GM12878 (cell line): ENCODE results near the gene ITCH. TPM values are rescaled to one million over a fixed set of nuclear protein-coding genes. Genes with fewer than 3 reads are reported as not detected.

Experiments used
- ATAC-seq: fragments of 200-7000 bp; cut with Tn5 transposase; 3 replicates; pipeline ENCODE4 v1.9.1; 2020; ENCODE audit warnings: mild to moderate bottlenecking, moderate library complexity
- BruUV-seq: library from RNA; stranded (reverse); fragments of 400-500 nt; replicated peaks from 2 replicates; lab custom pipeline; 2021; lab: Mats Ljungman, UMichigan
- CTCF ChIA-PET: fragments of 300-600 bp; sonication (Branson Sonifier 250); formaldehyde crosslinking; extraction: SDS; loops from one replicate; lab custom pipeline; 2021; ENCODE audit warnings: inconsistent platforms; lab: Yijun Ruan, JAX
- POLR2A ChIA-PET: fragments of 350-600 bp; formaldehyde crosslinking; extraction: SDS; loops from one replicate; lab custom pipeline; 2021; ENCODE audit warnings: inconsistent platforms; lab: Charles Lee
- RAD21 ChIA-PET: fragments of 300-600 bp; sonication (Branson Sonifier 250); formaldehyde crosslinking; loops from one replicate; lab custom pipeline; 2023; ENCODE audit warnings: antibody characterized with exemption; ENCODE audit not compliant: unreplicated experiment; lab: Charles Lee
- SMC1A ChIA-PET: fragments of 300-600 bp; sonication (Branson Sonifier 250); formaldehyde crosslinking; loops from one replicate; lab custom pipeline; 2023; ENCODE audit not compliant: unreplicated experiment, uncharacterized antibody; lab: Charles Lee
- DNase-seq: peaks from one replicate; pipeline ENCODE4 v3.0.0-alpha.2; 2011; ENCODE audit warnings: low read depth, low spot score
- FAIRE-seq: peaks from 3 replicates; lab custom pipeline; 2011; peaks lifted over from hg19 to GRCh38; lab: Jason Lieb, UNC
- H2AFZ ChIP-seq: 2 replicates; pipeline ENCODE4 v1.6.0; 2011; ENCODE audit warnings: low read depth, low read length, control low read depth; ENCODE audit not compliant: control insufficient read depth
- H3K27ac ChIP-seq: 2 replicates; pipeline ENCODE4 v1.5.1; 2011; ENCODE audit warnings: control low read depth; ENCODE audit not compliant: control insufficient read depth, insufficient read depth
- H3K27me3 ChIP-seq, 2 experiments: replicated peaks in 1 of 2; 2 replicates each; pipeline versions ENCODE4 v1.6.0 to v1.6.1; 2011; ENCODE audit warnings: low read length in 1 of 2; ENCODE audit not compliant: control insufficient read depth in 2 of 2, insufficient read depth in 2 of 2
- H3K36me3 ChIP-seq, 2 experiments: 2 replicates each; pipeline ENCODE4 v1.5.1; 2011; ENCODE audit warnings: low read length in 1 of 2; ENCODE audit not compliant: control insufficient read depth in 2 of 2, insufficient read depth in 2 of 2
- H3K4me1 ChIP-seq: 2 replicates; pipeline ENCODE4 v1.6.1; 2011; ENCODE audit warnings: mild to moderate bottlenecking, low read length, moderate library complexity, mixed read lengths; ENCODE audit not compliant: control insufficient read depth, insufficient read depth
- H3K4me2 ChIP-seq: 2 replicates; pipeline ENCODE4 v1.6.0; 2011; ENCODE audit warnings: control low read depth; ENCODE audit not compliant: control insufficient read depth, insufficient read depth
- H3K4me3 ChIP-seq: fragments of 200-600 bp; sonication (generic); 2 replicates; pipeline ENCODE4 v1.5.1; 2016
- H3K79me2 ChIP-seq: 2 replicates; pipeline ENCODE4 v1.6.0; 2011; ENCODE audit warnings: low read length; ENCODE audit not compliant: control insufficient read depth, insufficient read depth
- H3K9ac ChIP-seq: 2 replicates; pipeline ENCODE4 v1.8.0; 2011; ENCODE audit warnings: low read length, control low read depth, mixed read lengths; ENCODE audit not compliant: control insufficient read depth, insufficient read depth
- H3K9me3 ChIP-seq: replicated peaks from 3 replicates; pipeline ENCODE4 v1.5.1; 2011; ENCODE audit warnings: mild to moderate bottlenecking, low read length; ENCODE audit not compliant: control insufficient read depth, insufficient read depth
- H4K20me1 ChIP-seq: 2 replicates; pipeline ENCODE4 v1.6.0; 2011; ENCODE audit not compliant: control insufficient read depth, insufficient read depth
- JUNB ChIP-seq: IDR thresholded peaks from 2 replicates; pipeline ENCODE4 v1.6.1; 2016; ENCODE audit warnings: antibody characterized with exemption, mild to moderate bottlenecking
- MXI1 ChIP-seq: fragments of 150-350 bp; IDR thresholded peaks from 2 replicates; pipeline ENCODE4 v1.6.1; 2011; ENCODE audit warnings: low read depth, mild to moderate bottlenecking, inconsistent platforms, low read length, improper control_type of control experiment
- NRF1 ChIP-seq: conservative IDR thresholded peaks from 2 replicates; pipeline ENCODE4 v1.6.1; 2011; ENCODE audit warnings: mild to moderate bottlenecking, low read depth, low read length, improper control_type of control experiment
- RBBP5 ChIP-seq: fragments of 200-600 bp; sonication (generic); conservative IDR thresholded peaks from 2 replicates; pipeline ENCODE4 v1.6.1; 2016
- SUPT20H ChIP-seq: IDR thresholded peaks from 2 replicates; pipeline ENCODE4 v1.6.1; 2011; ENCODE audit warnings: low read depth, mild to moderate bottlenecking, low read length, moderate library complexity, borderline replicate concordance; ENCODE audit not compliant: control insufficient read depth
- ZZZ3 ChIP-seq: IDR thresholded peaks from 2 replicates; pipeline ENCODE4 v1.6.1; 2011; ENCODE audit warnings: low read depth; ENCODE audit not compliant: control insufficient read depth, insufficient read length
- WGBS: methylation state at CpG from one replicate; pipeline ENCODE4 v1.1.6; 2016; ENCODE audit warnings: low lambda C conversion rate; ENCODE audit not compliant: insufficient replicate concordance, insufficient coverage; ENCODE audit errors: missing lambda C conversion rate; 5-methylcytosine and 5-hydroxymethylcytosine counted together
- in situ Hi-C: fragments of 300-500 bp; cut with MboI; formaldehyde crosslinking; loops from 9 replicates; pipeline ENCODE4 v1.14.3; 2018; ENCODE audit warnings: mixed read lengths
- intact Hi-C: fragments of 100-400 bp; cut with micrococcal nuclease; formaldehyde crosslinking; loops from one replicate; pipeline ENCODE4 v1.14.2; 2022; ENCODE audit not compliant: unreplicated experiment
- polyA plus RNA-seq, 11 experiments: library from polyadenylated mRNA; depleted of rRNA in 4 of 11; unstranded in 6 of 11; stranded (reverse) in 5 of 11; fragments of >200 nt; fragmentation: Nextera tagmentation in 4 of 11; fragmentation: Illumina TruSeq in 1 of 11; extraction: Ambion mirVana in 4 of 11; extraction: Trizol in 1 of 11; gene quantifications; 1 replicate in 1 of 11; 2 replicates in 10 of 11; pipeline versions ENCODE4 v1.2.1 to v1.2.3, GENCODE V29; 2011 to 2016; ENCODE audit warnings: inconsistent platforms in 2 of 11, missing spikeins in 2 of 11, low read depth in 1 of 11
- total RNA-seq, 4 experiments: library from RNA; depleted of rRNA in 3 of 4; stranded (reverse); fragments of >200 nt in 3 of 4; fragmentation: Illumina TruSeq in 1 of 4; extraction: Trizol in 1 of 4; gene quantifications; 2 replicates each; pipeline versions ENCODE4 v1.2.1 to v1.2.3, GENCODE V29; 2013 to 2021
- TF ChIP-seq, protein P1 (sequence below): fragments of 450-650 bp; formaldehyde crosslinking; IDR thresholded peaks from 2 replicates; pipeline ENCODE4 v1.4.0; 2022; ENCODE audit warnings: mild to moderate bottlenecking, moderate library complexity
- TF ChIP-seq, protein P2 (sequence below): fragments of 450-650 bp; IDR thresholded peaks from 2 replicates; pipeline ENCODE4 v1.6.1; 2017; ENCODE audit warnings: mild to moderate bottlenecking

Gene ITCH
- total and polyA plus RNA-seq, 10 of the 15 experiments (the other 5 are each of a cell fraction or from before 2014, with no cell fraction given), result 7.5 to 46.1 (median 21.5) TPM

DNA sequence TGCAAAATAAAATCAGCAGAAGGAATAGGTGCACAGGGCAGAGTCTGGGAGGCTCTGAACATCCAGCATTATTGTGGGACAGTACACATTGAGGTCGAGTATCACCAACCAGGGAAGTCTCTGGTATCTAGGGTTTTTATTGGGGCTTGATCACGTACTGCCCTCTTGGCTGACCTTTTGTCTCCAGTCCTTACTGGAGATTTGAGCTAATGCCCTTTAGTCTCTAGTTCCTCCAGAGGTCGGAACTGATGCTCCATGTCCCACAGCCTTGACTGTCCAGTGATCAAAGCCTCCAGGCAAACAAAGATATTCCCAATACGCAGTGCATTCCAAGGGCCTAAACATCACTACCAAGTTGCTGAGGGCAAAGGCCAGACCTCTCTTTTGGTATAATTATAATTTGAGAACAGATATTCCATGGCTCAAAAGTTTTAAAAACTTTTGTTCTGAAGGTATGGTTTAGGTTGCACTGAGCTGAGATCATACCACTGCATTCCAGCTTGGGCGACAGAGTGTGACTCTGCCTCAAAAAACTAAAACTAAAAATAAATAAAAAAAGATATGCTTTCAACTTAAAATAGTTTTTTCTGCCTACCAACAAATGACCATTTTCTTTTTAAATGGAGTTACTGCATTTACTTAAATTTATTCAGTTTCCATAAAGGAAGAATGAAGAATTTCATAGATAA lies 96.3 kb downstream of the ITCH start:
- Histone ChIP-seq H4K20me1 (no peaks in the 10 kb centered on the region), H3K27ac (no peak overlapping the region), H3K27me3 (no peaks in the 10 kb centered on the region), H3K4me2 (no peak overlapping the region), H3K79me2 (no peaks in the 10 kb centered on the region), H2AFZ (no peak overlapping the region), H3K9ac (no peak overlapping the region), H3K4me1 (no peaks in the 10 kb centered on the region), H3K36me3 (peaks cover 2 to 10% of the 10 kb centered on the region in 2 experiments; a peak in 3 of 4 replicates), H3K9me3 (no peaks in the 10 kb centered on the region), H3K4me3 (no peak overlapping the region)
- TF ChIP-seq ZZZ3 (no peak), RBBP5 (no peak), NRF1 (no peak), SUPT20H (no peak), JUNB (no peak), MXI1 (no peak)
- TF ChIP-seq, protein P1, sequence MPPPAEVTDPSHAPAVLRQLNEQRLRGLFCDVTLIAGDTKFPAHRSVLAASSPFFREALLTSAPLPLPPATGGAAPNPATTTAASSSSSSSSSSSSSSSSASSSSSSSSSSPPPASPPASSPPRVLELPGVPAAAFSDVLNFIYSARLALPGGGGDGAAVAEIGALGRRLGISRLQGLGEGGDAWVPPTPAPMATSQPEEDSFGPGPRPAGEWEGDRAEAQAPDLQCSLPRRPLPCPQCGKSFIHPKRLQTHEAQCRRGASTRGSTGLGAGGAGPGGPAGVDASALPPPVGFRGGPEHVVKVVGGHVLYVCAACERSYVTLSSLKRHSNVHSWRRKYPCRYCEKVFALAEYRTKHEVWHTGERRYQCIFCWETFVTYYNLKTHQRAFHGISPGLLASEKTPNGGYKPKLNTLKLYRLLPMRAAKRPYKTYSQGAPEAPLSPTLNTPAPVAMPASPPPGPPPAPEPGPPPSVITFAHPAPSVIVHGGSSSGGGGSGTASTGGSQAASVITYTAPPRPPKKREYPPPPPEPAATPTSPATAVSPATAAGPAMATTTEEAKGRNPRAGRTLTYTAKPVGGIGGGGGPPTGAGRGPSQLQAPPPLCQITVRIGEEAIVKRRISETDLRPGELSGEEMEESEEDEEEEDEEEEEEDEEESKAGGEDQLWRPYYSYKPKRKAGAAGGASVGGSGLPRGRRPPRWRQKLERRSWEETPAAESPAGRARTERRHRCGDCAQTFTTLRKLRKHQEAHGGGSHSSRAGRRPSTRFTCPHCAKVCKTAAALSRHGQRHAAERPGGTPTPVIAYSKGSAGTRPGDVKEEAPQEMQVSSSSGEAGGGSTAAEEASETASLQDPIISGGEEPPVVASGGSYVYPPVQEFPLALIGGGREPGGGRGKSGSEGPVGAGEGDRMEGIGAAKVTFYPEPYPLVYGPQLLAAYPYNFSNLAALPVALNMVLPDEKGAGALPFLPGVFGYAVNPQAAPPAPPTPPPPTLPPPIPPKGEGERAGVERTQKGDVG (CRISPR knock-in tag), result no peak
- TF ChIP-seq, protein P2, sequence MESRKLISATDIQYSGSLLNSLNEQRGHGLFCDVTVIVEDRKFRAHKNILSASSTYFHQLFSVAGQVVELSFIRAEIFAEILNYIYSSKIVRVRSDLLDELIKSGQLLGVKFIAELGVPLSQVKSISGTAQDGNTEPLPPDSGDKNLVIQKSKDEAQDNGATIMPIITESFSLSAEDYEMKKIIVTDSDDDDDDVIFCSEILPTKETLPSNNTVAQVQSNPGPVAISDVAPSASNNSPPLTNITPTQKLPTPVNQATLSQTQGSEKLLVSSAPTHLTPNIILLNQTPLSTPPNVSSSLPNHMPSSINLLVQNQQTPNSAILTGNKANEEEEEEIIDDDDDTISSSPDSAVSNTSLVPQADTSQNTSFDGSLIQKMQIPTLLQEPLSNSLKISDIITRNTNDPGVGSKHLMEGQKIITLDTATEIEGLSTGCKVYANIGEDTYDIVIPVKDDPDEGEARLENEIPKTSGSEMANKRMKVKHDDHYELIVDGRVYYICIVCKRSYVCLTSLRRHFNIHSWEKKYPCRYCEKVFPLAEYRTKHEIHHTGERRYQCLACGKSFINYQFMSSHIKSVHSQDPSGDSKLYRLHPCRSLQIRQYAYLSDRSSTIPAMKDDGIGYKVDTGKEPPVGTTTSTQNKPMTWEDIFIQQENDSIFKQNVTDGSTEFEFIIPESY, result no peak
- ChIA-PET POLR2A (interaction anchor here (0.6 kb wide), 1 partner anchor 9 kb away, joined by 4 read pairs; no protein-coding TSS in a partner anchor), CTCF (interaction anchor here (0.6 to 1.5 kb wide), 2 partner anchors 143 to 147 kb away, joined by 3 to 8 read pairs; no protein-coding TSS in a partner anchor), SMC1A (interaction anchor here (1.2 to 1.4 kb wide), 2 partner anchors 9 to 18 kb away, joined by 4 to 6 read pairs; no protein-coding TSS in a partner anchor), RAD21 (interaction anchor here (0.8 kb wide), 1 partner anchor 9 kb away, joined by 3 read pairs; no protein-coding TSS in a partner anchor)
- WGBS, result 97% methylated on average over 5 of the region's 5 CpGs
- no peak for DNase-seq
- in situ Hi-C loops (no loop called here), intact Hi-C loops (no loop called here)
- BruUV-seq, result no TSS peak
- no peak for ATAC-seq
- no peak for FAIRE-seq
